Inferior parietal cortex (tissue), 1 donor: ENCODE data around the gene RASA1.
"Not testable (repeated sequence)": the region's sequence is repeated elsewhere in the genome, so short reads cannot be mapped to it uniquely, and the experiment has no call there.

Experiments used
- DNase-seq: peaks from one replicate; pipeline ENCODE4 v3.0.0-alpha.2; 2016; ENCODE audit errors: extremely low spot score

Gene RASA1

GRCh38 chr5:87282269-87282668, 14.6 kb downstream of the RASA1 start:
- no peak for DNase-seq

- not testable (repeated sequence) for DNase-seq
These were observed 19.6 kb downstream of the RASA1 start for GRCh38 chr5:87287266-87287665.

GRCh38 chr5:87298692-87299362, 31.1 kb downstream of the RASA1 start:
- DNase-seq, result no peak

- no peak for DNase-seq
These were observed 32.5 kb downstream of the RASA1 start for GRCh38 chr5:87300176-87300575.

GRCh38 chr5:87300744-87301143, 33.1 kb downstream of the RASA1 start:
- DNase-seq, result no peak

GRCh38 chr5:87302061-87302460, 34.4 kb downstream of the RASA1 start:
- no peak for DNase-seq

GRCh38 chr5:87303324-87303723, 35.6 kb downstream of the RASA1 start:
- no peak for DNase-seq

GRCh38 chr5:87306090-87306489, 38.4 kb downstream of the RASA1 start:
- DNase-seq, result not testable (repeated sequence)

GRCh38 chr5:87307796-87308423, 40.2 kb downstream of the RASA1 start:
- DNase-seq, result no peak

GRCh38 chr5:87311405-87312279, 44.0 kb downstream of the RASA1 start:
- no peak for DNase-seq

- no peak for DNase-seq
These were observed 45.5 kb downstream of the RASA1 start for GRCh38 chr5:87313216-87313615.

- DNase-seq, result no peak
These were observed 51.8 kb downstream of the RASA1 start for GRCh38 chr5:87319469-87319868.

GRCh38 chr5:87321605-87322004, 53.9 kb downstream of the RASA1 start:
- no peak for DNase-seq

- no peak for DNase-seq
These were observed 54.7 kb downstream of the RASA1 start for GRCh38 chr5:87322381-87322780.

- DNase-seq, result no peak
These were observed 60.3 kb downstream of the RASA1 start for GRCh38 chr5:87327998-87328397.

GRCh38 chr5:87329114-87329513, 61.4 kb downstream of the RASA1 start:
- DNase-seq, result no peak

GRCh38 chr5:87339986-87340385, 72.3 kb downstream of the RASA1 start:
- no peak for DNase-seq

GRCh38 chr5:87340716-87341115, 73.0 kb downstream of the RASA1 start:
- no peak for DNase-seq

- no peak for DNase-seq
These were observed 79.6 kb downstream of the RASA1 start for GRCh38 chr5:87347272-87347671.

GRCh38 chr5:87347841-87348240, 80.2 kb downstream of the RASA1 start:
- no peak for DNase-seq

GRCh38 chr5:87354496-87354895, 86.8 kb downstream of the RASA1 start:
- no peak for DNase-seq

- no peak for DNase-seq
These were observed 91.4 kb downstream of the RASA1 start for GRCh38 chr5:87359106-87359505.

GRCh38 chr5:87360132-87360531, 92.4 kb downstream of the RASA1 start:
- DNase-seq, result no peak
